Activated CD4-positive, alpha-beta memory T cell treated with anti-CD3 and anti-CD28 coated beads for 36 hours (primary cell): ENCODE measurements around the gene PSMG4. TPM values are rescaled to one million over a fixed set of nuclear protein-coding genes. Genes with fewer than 3 reads are reported as not detected.

Source experiments
- CTCF ChIA-PET: fragments of 350-600 bp; sonication (Branson Sonifier 250); formaldehyde crosslinking; loops from one replicate; lab custom pipeline; 2021; ENCODE audit warnings: antibody characterized with exemption, inconsistent platforms; lab: Charles Lee
- POLR2A ChIA-PET: fragments of 350-600 bp; sonication (Branson Sonifier 250); formaldehyde crosslinking; loops from one replicate; lab custom pipeline; 2021; ENCODE audit warnings: antibody characterized with exemption; lab: Charles Lee
- DNase-seq: peaks from one replicate; pipeline ENCODE4 v3.0.0-alpha.2; 2020
- H3K27ac Mint-ChIP-seq: one replicate; pipeline ENCODE4 v1.8.0; 2021; ENCODE audit warnings: mixed read lengths
- H3K27me3 Mint-ChIP-seq: one replicate; pipeline ENCODE4 v1.8.0; 2021; ENCODE audit warnings: mixed read lengths
- H3K36me3 Mint-ChIP-seq: one replicate; pipeline ENCODE4 v1.8.0; 2021; ENCODE audit warnings: mixed read lengths
- H3K4me1 Mint-ChIP-seq: one replicate; pipeline ENCODE4 v1.8.0; 2021; ENCODE audit warnings: low read depth, mixed read lengths
- H3K4me3 Mint-ChIP-seq: one replicate; pipeline ENCODE4 v1.8.0; 2021; ENCODE audit warnings: mild to moderate bottlenecking, mixed read lengths
- H3K9me3 Mint-ChIP-seq: one replicate; pipeline ENCODE4 v1.8.0; 2021; ENCODE audit warnings: mixed read lengths
- intact Hi-C: fragments of 100-400 bp; cut with micrococcal nuclease; formaldehyde crosslinking; loops from one replicate; pipeline ENCODE4 v1.15.1; 2023
- total RNA-seq, 2 experiments: library from RNA; stranded (reverse); gene quantifications; one replicate each; pipeline ENCODE4 v1.2.3, GENCODE V29; 2021

The PSMG4 gene
- total RNA-seq, 2 experiments from 2014 or later, result 24.2 to 25.2 TPM

- Mint-ChIP-seq H3K27me3 (no peaks in the 10 kb centered on the region), H3K27ac (no peak overlapping the region), H3K9me3 (no peaks in the 10 kb centered on the region), H3K36me3 (peaks cover 28% of the 10 kb centered on the region), H3K4me1 (peaks cover 41% of the 10 kb centered on the region), H3K4me3 (no peak overlapping the region)
- DNase-seq, result peak; percentile 51
- intact Hi-C loops, result no loop called here
- CTCF ChIA-PET, result interaction anchor here (1.0 kb wide), 1 partner anchor 18 kb away, joined by 3 read pairs; no protein-coding TSS in a partner anchor
- POLR2A ChIA-PET, result no interaction called here
Measured at GRCh38 chr6:3269281-3269975, 10.7 kb downstream of the PSMG4 start.

GRCh38 chr6:3270258-3270657, 11.5 kb downstream of the PSMG4 start:
- no peak overlapping the region for H3K27ac Mint-ChIP-seq
- DNase-seq, result no peak
- POLR2A ChIA-PET, result no interaction called here
- peaks cover 39% of the 10 kb centered on the region for H3K4me1 Mint-ChIP-seq
- H3K27me3 Mint-ChIP-seq, result no peaks in the 10 kb centered on the region
- H3K4me3 Mint-ChIP-seq, result no peak overlapping the region
- H3K36me3 Mint-ChIP-seq, result peaks cover 23% of the 10 kb centered on the region
- CTCF ChIA-PET, result no interaction called here
- no peaks in the 10 kb centered on the region for H3K9me3 Mint-ChIP-seq
- intact Hi-C loops, result loop anchor here (10.0 kb wide), 1 partner anchor 735 kb away; no protein-coding TSS in a partner anchor

- intact Hi-C loops, result loop anchor here (10.0 kb wide), 1 partner anchor 733 kb away; no protein-coding TSS in a partner anchor
- no peak for DNase-seq
- no peak overlapping the region for H3K27ac Mint-ChIP-seq
- ChIA-PET CTCF (interaction anchor here (0.9 kb wide), 1 partner anchor 146 kb away, joined by 3 read pairs; no protein-coding TSS in a partner anchor), POLR2A (interaction anchor here (1.5 kb wide), 1 partner anchor 12 kb away, joined by 5 read pairs; no protein-coding TSS in a partner anchor)
- H3K4me1 Mint-ChIP-seq, result peaks cover 36% of the 10 kb centered on the region
- peaks cover 20% of the 10 kb centered on the region for H3K36me3 Mint-ChIP-seq
- H3K9me3 Mint-ChIP-seq, result no peaks in the 10 kb centered on the region
- no peaks in the 10 kb centered on the region for H3K27me3 Mint-ChIP-seq
- H3K4me3 Mint-ChIP-seq, result no peak overlapping the region
Measured at GRCh38 chr6:3271756-3272155, 13.0 kb downstream of the PSMG4 start.

- ChIA-PET CTCF (interaction anchor here (0.5 to 2.7 kb wide), 4 partner anchors 22 to 460 kb away, joined by 3 to 10 read pairs (median 6); no protein-coding TSS in a partner anchor), POLR2A (interaction anchor here (1.2 to 1.5 kb wide), 2 partner anchors 14 kb away, joined by 4 to 5 read pairs; partner anchors contain the start of gene PSMG4)
- Mint-ChIP-seq H3K4me1 (peaks cover 36% of the 10 kb centered on the region), H3K27me3 (no peaks in the 10 kb centered on the region), H3K27ac (no peak overlapping the region), H3K9me3 (no peaks in the 10 kb centered on the region), H3K4me3 (no peak overlapping the region), H3K36me3 (peaks cover 18% of the 10 kb centered on the region)
- intact Hi-C loops, result loop anchor here (10.0 kb wide), 1 partner anchor 732 kb away; no protein-coding TSS in a partner anchor
- no peak for DNase-seq
Measured at GRCh38 chr6:3272911-3273547, 14.3 kb downstream of the PSMG4 start.

GRCh38 chr6:3273707-3274521, 15.2 kb downstream of the PSMG4 start:
- CTCF ChIA-PET, result interaction anchor here (0.9 to 2.7 kb wide), 3 partner anchors 23 to 459 kb away, joined by 3 to 10 read pairs (median 9); no protein-coding TSS in a partner anchor

GRCh38 chr6:3276174-3277167, 17.7 kb downstream of the PSMG4 start:
- Mint-ChIP-seq H3K36me3 (peaks cover 9% of the 10 kb centered on the region), H3K27ac (no peak overlapping the region), H3K9me3 (no peaks in the 10 kb centered on the region), H3K4me1 (peaks cover 26% of the 10 kb centered on the region), H3K27me3 (no peaks in the 10 kb centered on the region), H3K4me3 (no peak overlapping the region)
- ChIA-PET POLR2A (no interaction called here), CTCF (interaction anchor here (0.6 to 1.7 kb wide), 3 partner anchors 25 to 456 kb away, joined by 3 to 13 read pairs (median 3); no protein-coding TSS in a partner anchor)
- no peak for DNase-seq
- intact Hi-C loops, result loop anchor here (5.0 to 10.0 kb wide), 2 partner anchors 181 to 728 kb away; partner anchors contain the start of gene SLC22A23

More at GRCh38 chr6:3273707-3274521, 15.2 kb downstream of the PSMG4 start:
- Mint-ChIP-seq H3K4me1 (peaks cover 33% of the 10 kb centered on the region), H3K4me3 (no peak overlapping the region), H3K9me3 (no peaks in the 10 kb centered on the region), H3K36me3 (peaks cover 16% of the 10 kb centered on the region), H3K27ac (peak overlapping the region; percentile 44), H3K27me3 (no peaks in the 10 kb centered on the region)
- POLR2A ChIA-PET, result interaction anchor here (1.2 kb wide), 1 partner anchor 15 kb away, joined by 4 read pairs; the partner anchor contains the start of gene PSMG4
- intact Hi-C loops, result loop anchor here (10.0 kb wide), 1 partner anchor 731 kb away; no protein-coding TSS in a partner anchor
- DNase-seq, result peak; percentile 30

- ChIA-PET POLR2A (no interaction called here), CTCF (interaction anchor here (0.6 to 1.7 kb wide), 2 partner anchors 181 to 455 kb away, joined by 3 to 13 read pairs; no protein-coding TSS in a partner anchor)
- Mint-ChIP-seq H3K9me3 (no peaks in the 10 kb centered on the region), H3K36me3 (peaks cover 4% of the 10 kb centered on the region), H3K27ac (no peak overlapping the region), H3K4me3 (no peak overlapping the region), H3K27me3 (no peaks in the 10 kb centered on the region), H3K4me1 (peaks cover 20% of the 10 kb centered on the region)
- intact Hi-C loops, result loop anchor here (5.0 to 10.0 kb wide), 2 partner anchors 180 to 728 kb away; partner anchors contain the start of gene SLC22A23
- DNase-seq, result no peak
Measured at GRCh38 chr6:3277251-3277650, 18.5 kb downstream of the PSMG4 start.

- H3K9me3 Mint-ChIP-seq, result no peaks in the 10 kb centered on the region
- H3K27me3 Mint-ChIP-seq, result no peaks in the 10 kb centered on the region
- H3K4me3 Mint-ChIP-seq, result no peak overlapping the region
- CTCF ChIA-PET, result interaction anchor here (0.5 to 6.4 kb wide), 2 partner anchors 300 to 454 kb away, joined by 3 to 98 read pairs; no protein-coding TSS in a partner anchor
- H3K4me1 Mint-ChIP-seq, result peaks cover 15% of the 10 kb centered on the region
- intact Hi-C loops, result loop anchor here (5.0 to 10.0 kb wide), 2 partner anchors 179 to 727 kb away; partner anchors contain the start of gene SLC22A23
- H3K36me3 Mint-ChIP-seq, result peaks cover 2% of the 10 kb centered on the region
- POLR2A ChIA-PET, result no interaction called here
- DNase-seq, result no peak
- no peak overlapping the region for H3K27ac Mint-ChIP-seq
Measured at GRCh38 chr6:3277851-3278416, 19.2 kb downstream of the PSMG4 start.

GRCh38 chr6:3278691-3279090, 19.9 kb downstream of the PSMG4 start:
- Mint-ChIP-seq H3K36me3 (peaks cover 1% of the 10 kb centered on the region), H3K27me3 (no peaks in the 10 kb centered on the region), H3K27ac (no peak overlapping the region), H3K4me1 (peaks cover 8% of the 10 kb centered on the region), H3K9me3 (no peaks in the 10 kb centered on the region), H3K4me3 (no peak overlapping the region)
- POLR2A ChIA-PET, result no interaction called here
- DNase-seq, result no peak
- CTCF ChIA-PET, result interaction anchor here (6.4 kb wide), 1 partner anchor 453 kb away, joined by 98 read pairs; no protein-coding TSS in a partner anchor
- intact Hi-C loops, result loop anchor here (1.0 to 10.0 kb wide), 3 partner anchors 179 to 726 kb away; partner anchors contain the start of gene SLC22A23

GRCh38 chr6:3280091-3280490, 21.3 kb downstream of the PSMG4 start:
- no peaks in the 10 kb centered on the region for H3K9me3 Mint-ChIP-seq
- H3K4me1 Mint-ChIP-seq, result no peaks in the 10 kb centered on the region
- DNase-seq, result no peak
- H3K27me3 Mint-ChIP-seq, result no peaks in the 10 kb centered on the region
- CTCF ChIA-PET, result interaction anchor here (0.6 to 6.4 kb wide), 19 partner anchors 8 to 614 kb away, joined by 3 to 98 read pairs (median 3); partner anchors contain the start of gene PSMG4
- H3K36me3 Mint-ChIP-seq, result peaks cover 1% of the 10 kb centered on the region
- intact Hi-C loops, result no loop called here
- H3K4me3 Mint-ChIP-seq, result no peak overlapping the region
- POLR2A ChIA-PET, result no interaction called here
- H3K27ac Mint-ChIP-seq, result no peak overlapping the region
